GM18519 (cell line): ENCODE data around the gene OAT.

Experiments used
- ATAC-seq: cut with Tn5 transposase; IDR thresholded peaks from one replicate; pipeline ENCODE4 v1.9.1; 2021; ENCODE audit warnings: mild to moderate bottlenecking, moderate library complexity; ENCODE audit not compliant: unreplicated experiment, low FRiP score

The OAT gene

GRCh38 chr10:124408357-124408756 lies 10.4 kb downstream of the OAT start:
- no peak for ATAC-seq

DNA sequence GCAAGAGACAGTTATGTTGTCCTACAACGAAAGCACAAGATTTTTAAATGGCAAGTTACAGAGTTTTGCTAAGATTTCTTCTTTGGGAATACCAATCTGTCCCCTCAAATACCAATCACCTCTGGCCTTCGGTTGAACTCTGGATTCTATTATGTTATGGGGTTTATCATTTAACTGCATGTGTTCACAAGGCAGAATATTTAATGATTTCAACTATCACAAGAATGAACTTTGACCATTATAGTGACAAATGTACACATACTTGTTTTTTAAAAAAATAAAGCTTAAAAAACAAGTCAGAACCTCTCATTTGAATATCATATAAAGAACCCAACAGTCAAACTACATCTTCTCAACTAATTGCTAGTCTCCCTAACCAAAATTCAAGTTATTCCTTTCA lies 11.3 kb downstream of the OAT start:
- ATAC-seq: no peak

DNA sequence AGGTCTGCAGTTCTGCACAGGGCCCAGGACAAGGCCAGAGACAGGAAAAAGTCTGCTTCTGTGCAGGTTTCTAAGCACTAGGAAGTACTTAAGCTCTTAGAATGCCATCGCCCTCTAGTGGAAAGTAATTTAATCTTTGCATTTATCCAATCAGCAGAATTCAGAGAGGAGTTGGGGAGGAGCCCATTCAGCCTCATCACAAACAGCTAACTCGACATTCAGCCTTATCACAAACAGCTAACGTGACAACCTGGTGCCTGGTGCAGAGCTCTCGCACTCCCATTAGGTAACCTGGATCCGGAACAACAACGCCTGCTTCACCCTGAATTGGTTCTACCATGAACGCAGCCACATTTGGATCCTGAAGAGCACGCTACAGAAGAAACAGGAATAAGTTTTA lies 15.2 kb downstream of the OAT start:
- peak; percentile 95 for ATAC-seq

DNA sequence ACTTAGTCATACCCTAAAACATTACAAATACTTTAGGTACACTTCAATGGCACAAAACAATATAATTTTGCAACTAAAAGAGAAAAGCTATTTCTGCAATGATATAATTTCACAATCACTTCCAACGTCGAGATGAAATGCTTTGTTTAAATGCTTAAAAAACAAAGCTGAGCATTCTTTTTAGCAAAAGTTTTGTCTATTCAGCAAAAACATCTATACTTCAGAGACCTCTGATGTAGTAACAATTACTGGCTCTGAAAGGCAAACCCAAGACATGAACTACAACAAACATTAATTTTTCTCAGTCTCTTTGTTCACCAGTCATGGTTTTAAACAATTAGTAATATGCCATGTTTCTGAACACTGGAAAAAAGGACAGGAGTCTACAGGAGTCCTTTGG lies 16.4 kb downstream of the OAT start:
- no peak for ATAC-seq

DNA sequence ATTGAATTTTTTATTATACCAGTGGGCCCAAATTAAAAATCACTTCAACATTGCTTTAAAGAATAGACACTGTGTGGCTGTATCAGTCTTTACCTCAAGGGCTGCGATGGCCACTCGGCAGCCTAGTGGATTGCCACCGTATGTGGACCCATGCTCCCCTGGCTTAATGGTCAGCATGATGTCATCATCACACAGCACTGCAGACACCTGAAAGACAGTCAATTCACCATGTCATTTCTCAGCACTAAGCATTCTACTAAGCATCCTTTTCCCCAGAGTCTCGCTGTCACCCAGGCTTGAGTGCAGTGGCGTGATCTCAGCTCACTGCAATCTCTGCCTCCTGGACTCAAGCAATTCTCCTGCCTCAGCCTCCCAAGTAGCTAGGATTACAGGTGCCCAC lies 17.1 kb downstream of the OAT start:
- ATAC-seq: no peak

GRCh38 chr10:124394583-124394982 lies 24.1 kb downstream of the OAT start:
- no peak for ATAC-seq

DNA sequence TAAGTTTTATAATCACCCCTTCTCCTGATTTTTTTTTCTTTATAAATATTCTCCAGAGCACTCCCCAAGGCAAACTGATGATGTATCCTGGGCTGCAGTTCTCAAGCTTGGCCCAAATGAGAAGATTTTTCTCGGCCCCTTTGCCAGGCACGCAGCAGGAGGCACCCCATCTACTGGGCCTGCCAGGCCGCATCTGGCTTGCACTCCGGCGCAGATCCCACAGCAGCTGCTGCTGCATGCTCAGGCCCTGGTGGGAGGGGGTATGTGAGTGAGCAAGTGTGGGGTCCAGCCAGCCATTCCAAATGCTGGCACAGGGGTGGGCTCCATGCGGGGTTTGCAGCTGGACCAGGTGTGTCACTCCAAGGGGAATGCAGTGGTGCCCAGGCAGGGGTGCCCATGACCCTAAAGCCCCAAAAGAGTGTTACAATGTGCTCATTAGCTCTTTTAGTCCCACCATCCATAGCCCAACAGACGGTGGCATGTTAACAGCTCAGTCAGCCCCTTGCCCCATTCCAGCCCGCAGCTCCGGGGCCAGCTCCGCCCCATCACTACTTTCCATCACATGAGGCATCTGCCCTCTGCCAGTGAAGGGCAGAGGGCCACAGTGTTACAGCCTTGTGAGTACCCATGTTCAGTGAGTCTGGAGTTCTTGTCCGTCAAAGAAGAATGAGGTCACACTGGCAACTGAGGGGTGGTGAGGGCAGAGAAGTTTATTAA lies 25.9 kb downstream of the OAT start:
- no peak for ATAC-seq

- no peak for ATAC-seq
These were observed 28.1 kb downstream of the OAT start for GRCh38 chr10:124390471-124391187.

DNA sequence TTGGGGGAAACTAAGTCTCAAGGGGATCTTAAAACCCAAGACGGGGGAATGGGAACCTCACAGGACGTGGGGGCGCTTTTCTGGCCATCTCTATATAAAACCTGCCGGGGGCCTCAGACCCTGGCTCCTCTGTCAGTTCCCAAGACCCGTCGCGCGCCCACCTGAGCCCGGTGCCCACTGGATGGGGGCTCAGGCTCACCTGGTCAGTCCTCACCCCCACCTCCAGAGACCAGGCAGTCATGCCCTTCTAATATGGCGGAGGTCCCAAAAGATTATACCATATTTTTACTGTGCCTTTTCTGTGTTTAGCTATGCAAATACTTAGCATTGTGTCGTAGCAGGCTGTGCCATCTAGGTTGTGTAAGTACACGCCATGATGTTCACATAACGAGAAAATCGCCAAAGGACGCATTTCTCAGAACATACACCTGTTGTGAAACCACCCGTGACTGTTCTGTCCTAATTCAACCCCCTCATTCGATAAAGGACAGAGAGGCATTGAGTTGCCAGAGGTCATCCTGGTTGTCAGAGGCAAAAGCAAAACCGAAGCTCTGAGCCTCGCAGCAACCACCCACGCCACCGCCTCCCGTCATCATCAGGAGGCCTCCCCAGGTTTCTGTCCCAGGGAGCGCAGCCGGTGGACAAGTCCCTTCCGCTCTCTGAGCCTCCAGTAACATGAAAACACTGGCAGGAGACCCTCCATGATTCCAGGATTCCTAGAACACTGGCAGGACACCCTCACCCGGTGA lies 28.9 kb downstream of the OAT start:
- ATAC-seq: no peak

GRCh38 chr10:124388823-124389612 lies 29.7 kb downstream of the OAT start:
- ATAC-seq: peak; percentile 81

- ATAC-seq: no peak
These were observed 30.3 kb downstream of the OAT start for GRCh38 chr10:124388476-124388822.

DNA sequence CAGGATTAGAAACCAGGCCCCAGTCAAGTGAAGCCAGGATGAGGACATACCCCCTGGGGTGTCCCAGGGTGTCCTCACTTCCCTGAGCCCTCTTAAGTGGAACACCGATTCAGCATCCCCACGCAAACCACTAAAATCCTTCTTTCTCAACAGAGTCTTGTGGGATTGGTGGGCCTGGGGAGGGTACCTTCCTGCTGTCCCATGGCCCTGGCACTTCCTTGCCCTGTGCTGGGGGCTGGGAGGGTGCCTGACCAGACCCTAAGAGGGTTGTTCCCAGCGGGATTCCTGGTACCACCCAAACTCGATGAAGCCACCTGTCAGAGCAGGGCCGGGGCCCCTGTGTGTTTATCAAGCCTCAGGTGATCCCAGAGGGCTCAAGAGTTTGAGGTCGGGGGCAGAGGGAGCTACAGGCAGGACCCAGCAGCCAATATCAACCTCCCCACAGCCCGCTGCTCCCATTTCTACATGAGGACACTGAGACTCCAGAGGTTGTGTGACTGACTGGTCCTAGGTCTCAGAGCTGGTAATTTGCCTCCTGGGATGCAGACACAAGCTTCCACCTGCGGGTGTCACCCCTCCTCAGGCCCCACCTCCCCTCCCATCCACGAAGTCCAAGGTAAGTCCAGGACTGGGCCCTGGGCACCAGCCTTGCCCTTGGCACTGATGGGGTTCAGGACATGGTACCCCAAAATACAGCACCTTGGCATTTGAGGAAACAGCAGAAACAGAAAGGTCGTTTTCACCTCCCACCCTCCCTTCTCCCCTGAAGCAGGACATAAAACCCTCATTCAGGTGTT lies 31.4 kb downstream of the OAT start:
- no peak for ATAC-seq

DNA sequence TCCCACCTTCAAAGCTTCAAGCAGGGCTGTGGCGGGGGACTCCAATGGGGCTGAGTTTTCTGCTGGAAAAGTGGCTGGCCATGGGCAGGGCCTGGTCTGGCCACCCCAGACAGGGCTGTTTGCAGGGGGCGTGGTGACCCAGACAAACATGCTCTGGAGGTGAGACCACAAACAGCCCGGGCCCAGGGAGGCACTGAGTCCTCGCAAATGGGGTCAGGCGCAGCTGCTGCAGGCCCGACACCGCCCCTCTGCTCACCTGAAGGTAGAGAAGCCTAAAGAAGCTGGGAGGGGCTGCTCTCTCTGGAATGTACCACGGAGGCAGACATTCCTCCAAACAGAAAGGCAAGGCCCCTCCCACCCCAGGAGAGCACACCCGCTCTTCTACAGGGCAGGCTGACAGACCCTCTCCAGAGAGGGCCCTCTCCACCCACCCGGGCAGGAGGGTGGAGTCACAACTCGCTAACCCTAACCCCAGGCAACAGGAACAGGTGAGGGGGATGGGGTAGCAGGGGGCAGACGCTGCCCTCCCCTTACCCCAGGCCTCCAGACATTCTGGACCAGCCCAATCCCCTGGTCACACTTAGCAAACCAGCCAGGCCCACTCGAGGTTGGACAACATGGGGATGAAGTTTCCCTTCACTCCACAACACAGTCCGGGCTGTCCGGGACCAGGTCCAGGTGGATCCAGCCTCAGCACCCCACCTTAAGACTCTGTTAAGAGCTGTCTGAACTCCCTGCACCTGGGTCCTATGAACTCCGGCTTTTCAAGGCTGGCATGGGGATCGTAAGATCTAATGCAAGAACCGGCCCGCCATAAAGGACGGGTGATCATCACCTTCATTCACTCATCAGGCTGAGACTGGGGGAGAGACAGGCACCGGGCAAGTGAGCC lies 32.3 kb downstream of the OAT start:
- ATAC-seq: no peak

GRCh38 chr10:124385627-124386185 lies 33.0 kb downstream of the OAT start:
- ATAC-seq: no peak

DNA sequence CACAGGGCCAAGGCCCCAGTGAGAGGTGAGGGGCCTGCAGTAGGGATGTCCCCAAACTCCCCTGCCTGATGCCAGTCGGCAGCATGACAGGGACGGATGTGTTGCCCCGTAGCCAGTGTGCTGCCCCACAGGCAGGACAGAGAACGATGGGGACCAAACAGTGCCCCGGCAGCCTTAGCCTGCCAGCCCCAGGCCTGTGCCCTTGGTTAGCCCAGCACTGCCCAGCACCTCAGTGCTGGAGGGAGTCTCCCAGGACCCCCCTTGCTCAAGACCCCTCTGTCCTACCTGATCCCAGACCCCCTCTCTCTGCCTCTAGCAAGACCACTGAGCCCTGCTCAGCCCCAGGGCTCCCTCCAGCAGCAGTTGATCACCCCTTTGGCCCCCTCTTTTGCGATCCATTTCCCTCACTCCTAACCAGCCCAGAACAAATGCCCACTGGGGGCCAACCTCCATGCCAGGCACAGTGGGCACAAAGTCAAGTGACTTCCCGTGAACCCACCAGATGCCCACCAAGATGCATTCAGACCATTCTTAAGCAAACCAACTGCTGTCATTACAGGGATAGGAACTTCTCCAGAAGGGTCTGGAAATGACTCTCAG lies 34.0 kb downstream of the OAT start:
- ATAC-seq: no peak

- ATAC-seq: no peak
These were observed 34.6 kb downstream of the OAT start for GRCh38 chr10:124384172-124384571.

DNA sequence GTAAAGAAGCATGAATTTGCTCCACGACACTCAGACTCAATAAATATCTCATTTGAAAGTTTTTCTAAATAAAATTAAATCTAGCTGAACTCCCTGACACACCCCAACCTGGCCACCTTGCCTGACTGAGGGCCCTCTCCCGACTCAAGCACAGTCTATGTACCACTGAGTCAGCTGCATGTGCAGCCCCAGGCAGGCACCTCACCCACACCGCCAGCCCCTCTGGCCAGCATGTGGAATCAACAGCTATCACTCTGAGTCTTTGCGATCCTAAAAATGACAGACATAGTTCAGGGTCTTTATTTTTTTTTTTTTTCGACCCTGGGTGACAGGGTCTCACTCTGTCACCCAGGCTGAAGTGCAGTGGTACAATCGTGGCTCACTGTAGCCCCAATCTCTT lies 35.2 kb downstream of the OAT start:
- ATAC-seq: no peak

- ATAC-seq: no peak
These were observed 37.6 kb downstream of the OAT start for GRCh38 chr10:124381011-124381611.
